ENCODE data around the gene UQCC5.

UQCC5 gene

DNA sequence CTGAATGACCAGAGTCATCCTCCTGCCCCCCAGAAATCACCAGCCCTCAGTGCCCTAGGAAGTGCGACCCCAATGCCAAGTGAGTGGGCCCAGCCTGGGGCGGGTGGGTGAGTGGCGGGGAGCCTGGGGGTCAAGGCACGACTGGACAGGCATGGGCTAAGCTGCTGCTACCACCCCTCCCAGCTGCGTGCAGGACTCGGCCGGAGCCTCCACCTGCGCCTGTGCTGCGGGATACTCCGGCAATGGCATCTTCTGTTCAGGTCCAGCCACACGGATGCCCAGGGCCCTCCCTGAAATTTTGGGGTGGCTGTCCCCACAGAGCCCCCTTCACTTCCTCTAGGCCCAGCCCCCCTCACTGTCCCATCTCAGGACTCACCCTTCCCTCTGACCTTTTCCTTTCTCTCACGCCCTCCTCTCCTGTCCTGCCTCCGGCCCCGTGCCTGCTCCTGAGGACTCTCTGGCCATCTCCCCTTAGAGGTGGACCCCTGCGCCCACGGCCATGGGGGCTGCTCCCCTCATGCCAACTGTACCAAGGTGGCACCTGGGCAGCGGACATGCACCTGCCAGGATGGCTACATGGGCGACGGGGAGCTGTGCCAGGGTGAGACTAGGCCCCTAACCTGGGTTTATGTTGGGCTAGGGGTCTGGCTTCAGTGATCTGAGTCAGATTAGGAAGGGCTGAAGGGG lies 19.8 kb upstream of the UQCC5 start:
- TF ChIP-seq FOXP2 (optimal IDR thresholded peaks at IDR 0.05; ENCODE audit: borderline replicate concordance, extremely low read depth, extremely low read length, insufficient read depth) (no peak), POLR2AphosphoS5 (IDR thresholded peaks at IDR 0.05; ENCODE audit: low read depth, low read length) (no peak), TAF1 (IDR thresholded peaks at IDR 0.05; ENCODE audit: borderline replicate concordance, insufficient read depth, low read length) (no peak), SIN3A (IDR thresholded peaks at IDR 0.05; ENCODE audit: borderline replicate concordance, insufficient read depth, low read length) (no peak)
- TF ChIP-seq, protein P1, sequence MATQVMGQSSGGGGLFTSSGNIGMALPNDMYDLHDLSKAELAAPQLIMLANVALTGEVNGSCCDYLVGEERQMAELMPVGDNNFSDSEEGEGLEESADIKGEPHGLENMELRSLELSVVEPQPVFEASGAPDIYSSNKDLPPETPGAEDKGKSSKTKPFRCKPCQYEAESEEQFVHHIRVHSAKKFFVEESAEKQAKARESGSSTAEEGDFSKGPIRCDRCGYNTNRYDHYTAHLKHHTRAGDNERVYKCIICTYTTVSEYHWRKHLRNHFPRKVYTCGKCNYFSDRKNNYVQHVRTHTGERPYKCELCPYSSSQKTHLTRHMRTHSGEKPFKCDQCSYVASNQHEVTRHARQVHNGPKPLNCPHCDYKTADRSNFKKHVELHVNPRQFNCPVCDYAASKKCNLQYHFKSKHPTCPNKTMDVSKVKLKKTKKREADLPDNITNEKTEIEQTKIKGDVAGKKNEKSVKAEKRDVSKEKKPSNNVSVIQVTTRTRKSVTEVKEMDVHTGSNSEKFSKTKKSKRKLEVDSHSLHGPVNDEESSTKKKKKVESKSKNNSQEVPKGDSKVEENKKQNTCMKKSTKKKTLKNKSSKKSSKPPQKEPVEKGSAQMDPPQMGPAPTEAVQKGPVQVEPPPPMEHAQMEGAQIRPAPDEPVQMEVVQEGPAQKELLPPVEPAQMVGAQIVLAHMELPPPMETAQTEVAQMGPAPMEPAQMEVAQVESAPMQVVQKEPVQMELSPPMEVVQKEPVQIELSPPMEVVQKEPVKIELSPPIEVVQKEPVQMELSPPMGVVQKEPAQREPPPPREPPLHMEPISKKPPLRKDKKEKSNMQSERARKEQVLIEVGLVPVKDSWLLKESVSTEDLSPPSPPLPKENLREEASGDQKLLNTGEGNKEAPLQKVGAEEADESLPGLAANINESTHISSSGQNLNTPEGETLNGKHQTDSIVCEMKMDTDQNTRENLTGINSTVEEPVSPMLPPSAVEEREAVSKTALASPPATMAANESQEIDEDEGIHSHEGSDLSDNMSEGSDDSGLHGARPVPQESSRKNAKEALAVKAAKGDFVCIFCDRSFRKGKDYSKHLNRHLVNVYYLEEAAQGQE (IDR thresholded peaks at IDR 0.05; ENCODE audit: insufficient read depth in 1 of 2, low read depth in 2 of 2, low read length in 2 of 2): no peak

DNA sequence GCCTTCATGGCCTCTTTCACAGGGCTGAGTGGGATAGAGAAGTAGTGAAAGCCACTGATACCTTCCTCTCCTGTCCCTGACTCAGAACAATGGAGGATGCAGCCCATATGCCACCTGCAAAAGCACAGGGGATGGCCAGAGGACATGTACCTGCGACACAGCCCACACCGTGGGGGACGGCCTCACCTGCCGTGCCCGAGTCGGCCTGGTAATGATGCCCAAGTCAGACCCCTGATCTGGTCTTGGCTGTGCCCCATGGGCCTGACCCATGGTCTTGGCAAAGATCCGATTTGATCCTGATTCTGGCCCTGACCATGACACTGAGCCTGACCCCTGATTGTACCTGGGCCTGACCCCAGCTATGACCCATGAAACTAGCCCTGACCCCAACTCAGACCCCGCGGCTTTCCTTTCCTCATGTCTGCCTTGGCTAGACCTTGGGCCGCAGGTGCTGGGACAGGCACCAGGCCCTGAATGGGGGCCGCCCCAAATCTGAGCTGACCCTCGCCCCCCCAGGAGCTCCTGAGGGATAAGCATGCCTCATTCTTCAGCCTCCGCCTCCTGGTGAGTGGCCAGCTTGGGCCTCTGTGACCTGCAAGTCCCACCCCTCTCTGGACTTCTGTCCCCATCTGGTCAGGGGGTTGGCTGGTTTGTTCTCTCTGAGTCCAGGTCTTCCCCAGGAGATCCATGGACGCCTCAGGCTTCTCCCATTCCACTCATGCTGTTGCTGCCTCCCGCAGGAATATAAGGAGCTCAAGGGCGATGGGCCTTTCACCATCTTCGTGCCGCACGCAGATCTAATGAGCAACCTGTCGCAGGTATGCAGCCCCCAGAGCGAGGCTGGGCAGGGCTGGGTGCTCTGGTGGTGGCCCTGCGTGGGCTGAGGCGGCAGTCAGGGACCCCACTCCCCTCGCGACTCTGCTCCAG lies 18.3 kb upstream of the UQCC5 start:
- no peak for TF ChIP-seq FOXP2 (optimal IDR thresholded peaks at IDR 0.05; ENCODE audit: borderline replicate concordance, extremely low read depth, extremely low read length, insufficient read depth)
- TF ChIP-seq, protein P1 (IDR thresholded peaks at IDR 0.05; ENCODE audit: insufficient read depth in 1 of 2, low read depth in 2 of 2, low read length in 2 of 2): no peak
- TF ChIP-seq POLR2AphosphoS5 (IDR thresholded peaks at IDR 0.05; ENCODE audit: low read depth, low read length): no peak
- TF ChIP-seq TAF1 (IDR thresholded peaks at IDR 0.05; ENCODE audit: borderline replicate concordance, insufficient read depth, low read length): no peak
- no peak for TF ChIP-seq SIN3A (IDR thresholded peaks at IDR 0.05; ENCODE audit: borderline replicate concordance, insufficient read depth, low read length)

DNA sequence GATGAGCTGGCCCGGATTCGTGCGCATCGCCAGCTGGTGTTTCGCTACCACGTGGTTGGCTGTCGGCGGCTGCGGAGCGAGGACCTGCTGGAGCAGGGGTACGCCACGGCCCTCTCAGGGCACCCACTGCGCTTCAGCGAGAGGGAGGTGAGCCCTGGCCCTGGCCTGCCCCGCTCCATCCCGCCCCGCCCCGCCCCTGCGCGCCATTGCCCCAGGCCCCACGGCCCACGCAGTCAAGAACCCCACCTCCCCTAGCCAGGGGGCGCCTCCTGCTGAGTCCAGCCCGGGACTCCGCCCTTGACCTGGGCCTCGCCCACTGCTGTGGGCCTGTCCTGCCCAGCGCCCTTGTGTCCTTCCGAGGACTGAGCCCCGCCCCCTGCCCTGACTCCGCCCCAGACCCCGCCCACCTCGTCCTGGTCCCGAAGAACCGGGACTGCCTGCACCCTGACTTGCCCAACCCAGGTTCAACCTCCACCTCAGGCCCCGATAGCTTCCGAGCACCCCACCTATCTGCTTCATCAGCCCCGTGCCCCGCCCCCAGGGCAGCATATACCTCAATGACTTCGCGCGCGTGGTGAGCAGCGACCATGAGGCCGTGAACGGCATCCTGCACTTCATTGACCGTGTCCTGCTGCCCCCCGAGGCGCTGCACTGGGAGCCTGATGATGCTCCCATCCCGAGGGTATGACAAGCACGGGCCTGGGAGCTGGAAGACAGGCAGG lies 17.5 kb upstream of the UQCC5 start:
- no peak for TF ChIP-seq POLR2AphosphoS5 (IDR thresholded peaks at IDR 0.05; ENCODE audit: low read depth, low read length)
- TF ChIP-seq FOXP2 (optimal IDR thresholded peaks at IDR 0.05; ENCODE audit: borderline replicate concordance, extremely low read depth, extremely low read length, insufficient read depth): no peak
- TF ChIP-seq, protein P1 (IDR thresholded peaks at IDR 0.05; ENCODE audit: insufficient read depth in 1 of 2, low read depth in 2 of 2, low read length in 2 of 2): no peak
- TF ChIP-seq TAF1 (IDR thresholded peaks at IDR 0.05; ENCODE audit: borderline replicate concordance, insufficient read depth, low read length): no peak
- TF ChIP-seq SIN3A (IDR thresholded peaks at IDR 0.05; ENCODE audit: borderline replicate concordance, insufficient read depth, low read length): no peak

DNA sequence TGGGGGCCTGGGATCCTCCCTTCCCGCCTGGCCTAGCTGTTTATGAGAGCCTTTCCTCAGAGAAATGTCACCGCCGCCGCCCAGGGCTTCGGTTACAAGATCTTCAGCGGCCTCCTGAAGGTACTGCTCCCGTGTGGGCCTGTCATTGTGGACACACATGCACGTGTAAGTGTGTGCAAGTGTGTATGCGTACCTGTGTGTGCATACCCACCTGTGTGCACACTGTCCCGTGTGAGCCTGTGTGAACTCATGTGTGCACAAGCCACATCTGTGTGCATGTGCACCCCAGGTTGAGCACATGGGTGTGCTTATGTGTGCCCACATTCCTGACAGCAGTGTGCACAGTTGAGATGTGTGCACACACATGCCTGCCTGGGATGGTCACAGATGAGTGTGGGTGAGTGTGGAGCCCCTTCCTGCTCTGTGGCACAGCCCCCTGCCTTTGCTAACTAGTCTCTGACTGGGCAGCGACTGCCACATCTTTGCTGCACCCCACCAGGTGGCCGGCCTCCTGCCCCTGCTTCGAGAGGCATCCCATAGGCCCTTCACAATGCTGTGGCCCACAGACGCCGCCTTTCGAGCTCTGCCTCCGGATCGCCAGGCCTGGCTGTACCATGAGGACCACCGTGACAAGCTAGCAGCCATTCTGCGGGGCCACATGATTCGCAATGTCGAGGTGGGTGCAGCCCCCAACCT lies 16.8 kb upstream of the UQCC5 start:
- TF ChIP-seq TAF1 (IDR thresholded peaks at IDR 0.05; ENCODE audit: borderline replicate concordance, insufficient read depth, low read length): no peak
- TF ChIP-seq FOXP2 (optimal IDR thresholded peaks at IDR 0.05; ENCODE audit: borderline replicate concordance, extremely low read depth, extremely low read length, insufficient read depth): no peak
- TF ChIP-seq POLR2AphosphoS5 (IDR thresholded peaks at IDR 0.05; ENCODE audit: low read depth, low read length): no peak
- TF ChIP-seq SIN3A (IDR thresholded peaks at IDR 0.05; ENCODE audit: borderline replicate concordance, insufficient read depth, low read length): no peak
- TF ChIP-seq, protein P1 (IDR thresholded peaks at IDR 0.05; ENCODE audit: insufficient read depth in 1 of 2, low read depth in 2 of 2, low read length in 2 of 2): no peak
